ENCODE data around the gene ZKSCAN1. TPM values are rescaled to one million over a fixed set of nuclear protein-coding genes. Genes with fewer than 3 reads are reported as not detected.

Gene ZKSCAN1
- total RNA-seq, 1 experiment from 2014 or later: 69.5 TPM

DNA sequence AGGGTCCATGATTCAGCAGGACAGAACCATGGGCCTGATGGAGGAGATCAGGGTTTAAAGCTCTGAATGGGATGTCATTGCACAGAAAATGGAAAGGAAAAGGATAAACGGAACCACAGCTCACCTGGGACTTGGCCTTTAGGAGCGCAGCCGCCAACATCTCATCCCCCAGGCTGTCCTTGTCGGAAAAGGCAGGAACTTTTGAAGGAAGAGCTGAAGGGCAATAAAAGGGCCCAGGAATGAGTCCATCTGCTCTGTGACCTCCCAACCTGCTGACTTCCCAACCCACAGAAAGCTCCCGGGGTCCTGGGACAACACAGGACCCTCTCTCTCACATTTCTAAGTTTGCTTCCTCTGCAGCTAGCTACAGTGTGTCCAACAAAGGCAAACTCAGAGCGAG, 60.0 kb downstream of the ZKSCAN1 start:
- TF ChIP-seq, protein P1, sequence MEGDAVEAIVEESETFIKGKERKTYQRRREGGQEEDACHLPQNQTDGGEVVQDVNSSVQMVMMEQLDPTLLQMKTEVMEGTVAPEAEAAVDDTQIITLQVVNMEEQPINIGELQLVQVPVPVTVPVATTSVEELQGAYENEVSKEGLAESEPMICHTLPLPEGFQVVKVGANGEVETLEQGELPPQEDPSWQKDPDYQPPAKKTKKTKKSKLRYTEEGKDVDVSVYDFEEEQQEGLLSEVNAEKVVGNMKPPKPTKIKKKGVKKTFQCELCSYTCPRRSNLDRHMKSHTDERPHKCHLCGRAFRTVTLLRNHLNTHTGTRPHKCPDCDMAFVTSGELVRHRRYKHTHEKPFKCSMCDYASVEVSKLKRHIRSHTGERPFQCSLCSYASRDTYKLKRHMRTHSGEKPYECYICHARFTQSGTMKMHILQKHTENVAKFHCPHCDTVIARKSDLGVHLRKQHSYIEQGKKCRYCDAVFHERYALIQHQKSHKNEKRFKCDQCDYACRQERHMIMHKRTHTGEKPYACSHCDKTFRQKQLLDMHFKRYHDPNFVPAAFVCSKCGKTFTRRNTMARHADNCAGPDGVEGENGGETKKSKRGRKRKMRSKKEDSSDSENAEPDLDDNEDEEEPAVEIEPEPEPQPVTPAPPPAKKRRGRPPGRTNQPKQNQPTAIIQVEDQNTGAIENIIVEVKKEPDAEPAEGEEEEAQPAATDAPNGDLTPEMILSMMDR (conservative IDR thresholded peaks at IDR 0.05; ENCODE audit: low read depth, low read length): no peak
- no peak for TF ChIP-seq EZH2 (IDR thresholded peaks at IDR 0.05; ENCODE audit: borderline replicate concordance, low read depth, low read length, poor library complexity, severe bottlenecking)
- intact Hi-C loops (cut with micrococcal nuclease; ENCODE audit: unreplicated experiment): no loop called here

DNA sequence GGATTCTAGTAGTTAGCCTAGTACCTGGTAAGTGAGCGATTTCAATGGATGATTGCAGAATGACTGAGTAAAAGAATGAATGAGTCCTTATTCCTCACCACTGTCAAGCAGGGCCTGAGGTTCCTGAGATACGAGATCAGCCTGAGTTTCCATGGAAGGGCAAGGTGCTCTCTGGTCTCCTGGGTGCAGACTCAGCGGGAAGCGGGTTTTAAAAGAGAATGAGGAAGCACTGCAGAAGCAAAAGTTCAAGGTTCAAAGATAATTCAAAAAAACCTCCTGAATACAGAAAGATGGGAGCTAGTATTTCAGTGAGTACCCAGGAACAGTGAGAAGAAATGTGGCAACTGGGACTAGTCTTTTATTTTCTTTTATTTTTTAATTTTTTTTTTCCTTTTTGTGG, 61.8 kb downstream of the ZKSCAN1 start:
- Histone ChIP-seq H3K27me3 (replicated peaks; ENCODE audit: insufficient read depth, low read depth, low read length, poor library complexity) (no peaks in the 10 kb centered on the region), H3K4me1 (ENCODE audit: insufficient read depth, low read length, poor library complexity, severe bottlenecking) (peaks cover 4% of the 10 kb centered on the region), H3K4me3 (ENCODE audit: low read depth, low read length, poor library complexity, severe bottlenecking) (no peak overlapping the region), H3K27ac (ENCODE audit: low read depth, low read length, poor library complexity, severe bottlenecking) (no peak overlapping the region), H3K36me3 (ENCODE audit: insufficient read depth, low read length, poor library complexity, severe bottlenecking) (peaks cover 78% of the 10 kb centered on the region), H3K9me3 (ENCODE audit: low read depth, low read length, poor library complexity, severe bottlenecking) (peaks cover 26% of the 10 kb centered on the region)
- intact Hi-C loops (cut with micrococcal nuclease; ENCODE audit: unreplicated experiment): no loop called here
- ChIA-PET CTCF (no interaction called here), POLR2A (ENCODE audit: low non-redundant PET) (interaction anchor here (0.6 kb wide), 1 partner anchor 130 kb away, joined by 17 read pairs; no protein-coding TSS in a partner anchor)
- no TSS peak for BruUV-seq (replicated peaks)
- no peak for TF ChIP-seq EZH2 (IDR thresholded peaks at IDR 0.05; ENCODE audit: borderline replicate concordance, low read depth, low read length, poor library complexity, severe bottlenecking)
- TF ChIP-seq, protein P1 (conservative IDR thresholded peaks at IDR 0.05; ENCODE audit: low read depth, low read length): no peak
- DNase-seq (ENCODE audit: low spot score): no peak

More for the DNA sequence above, 60.0 kb downstream of the ZKSCAN1 start:
- no peak overlapping the region for H3K4me3 ChIP-seq (ENCODE audit: low read depth, low read length, poor library complexity, severe bottlenecking)
- H3K27me3 ChIP-seq (replicated peaks; ENCODE audit: insufficient read depth, low read depth, low read length, poor library complexity): no peaks in the 10 kb centered on the region
- POLR2A ChIA-PET (ENCODE audit: low non-redundant PET): no interaction called here
- CTCF ChIA-PET: no interaction called here
- H3K36me3 ChIP-seq (ENCODE audit: insufficient read depth, low read length, poor library complexity, severe bottlenecking): peaks cover 96% of the 10 kb centered on the region
- no TSS peak for BruUV-seq (replicated peaks)
- no peak overlapping the region for H3K27ac ChIP-seq (ENCODE audit: low read depth, low read length, poor library complexity, severe bottlenecking)
- H3K4me1 ChIP-seq (ENCODE audit: insufficient read depth, low read length, poor library complexity, severe bottlenecking): peaks cover 3% of the 10 kb centered on the region
- H3K9me3 ChIP-seq (ENCODE audit: low read depth, low read length, poor library complexity, severe bottlenecking): peaks cover 44% of the 10 kb centered on the region
- no peak for DNase-seq (ENCODE audit: low spot score)

DNA sequence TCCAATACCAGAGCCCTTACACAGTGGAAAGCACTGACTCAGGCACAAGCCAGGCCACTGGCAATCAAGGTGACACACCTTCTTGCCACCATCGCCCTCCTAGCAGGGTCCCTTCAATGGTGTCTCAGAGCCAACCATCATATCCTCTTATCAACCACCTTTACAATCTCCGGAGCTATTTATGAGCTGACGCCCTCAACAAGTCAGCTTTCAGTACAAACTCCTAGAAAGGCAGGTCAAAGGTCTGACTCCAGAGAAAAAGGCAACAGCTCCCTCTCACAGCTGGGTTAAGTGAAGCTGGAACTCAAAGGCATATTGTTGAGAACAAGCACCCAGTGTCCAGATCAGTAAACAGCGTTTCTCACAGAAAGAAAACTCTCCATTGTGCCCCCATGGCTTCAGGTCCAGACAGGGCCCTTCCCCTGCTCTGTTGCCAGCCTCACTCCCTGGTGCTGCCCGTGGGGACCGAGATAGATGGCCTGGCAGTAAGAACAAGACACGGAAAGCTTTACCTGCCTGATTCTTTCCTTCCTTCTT, 63.7 kb downstream of the ZKSCAN1 start:
- DNase-seq (ENCODE audit: low spot score): no peak
- H3K36me3 ChIP-seq (ENCODE audit: insufficient read depth, low read length, poor library complexity, severe bottlenecking): peaks cover 59% of the 10 kb centered on the region
- H3K4me3 ChIP-seq (ENCODE audit: low read depth, low read length, poor library complexity, severe bottlenecking): no peak overlapping the region
- ChIA-PET POLR2A (ENCODE audit: low non-redundant PET) (no interaction called here), CTCF (no interaction called here)
- H3K27me3 ChIP-seq (replicated peaks; ENCODE audit: insufficient read depth, low read depth, low read length, poor library complexity): no peaks in the 10 kb centered on the region
- intact Hi-C loops (cut with micrococcal nuclease; ENCODE audit: unreplicated experiment): no loop called here
- no peak overlapping the region for H3K27ac ChIP-seq (ENCODE audit: low read depth, low read length, poor library complexity, severe bottlenecking)
- H3K9me3 ChIP-seq (ENCODE audit: low read depth, low read length, poor library complexity, severe bottlenecking): peaks cover 8% of the 10 kb centered on the region
- H3K4me1 ChIP-seq (ENCODE audit: insufficient read depth, low read length, poor library complexity, severe bottlenecking): peaks cover 4% of the 10 kb centered on the region
- TF ChIP-seq, protein P1 (conservative IDR thresholded peaks at IDR 0.05; ENCODE audit: low read depth, low read length): no peak
- TF ChIP-seq EZH2 (IDR thresholded peaks at IDR 0.05; ENCODE audit: borderline replicate concordance, low read depth, low read length, poor library complexity, severe bottlenecking): no peak
- no TSS peak for BruUV-seq (replicated peaks)

Measured in A673 (cell line).